Measurements from ENCODE around the gene AQP1. TPM values are rescaled to one million over a fixed set of nuclear protein-coding genes. Genes with fewer than 3 reads are reported as not detected.

The AQP1 gene
- total RNA-seq, 2 experiments from 2014 or later = not detected

DNA sequence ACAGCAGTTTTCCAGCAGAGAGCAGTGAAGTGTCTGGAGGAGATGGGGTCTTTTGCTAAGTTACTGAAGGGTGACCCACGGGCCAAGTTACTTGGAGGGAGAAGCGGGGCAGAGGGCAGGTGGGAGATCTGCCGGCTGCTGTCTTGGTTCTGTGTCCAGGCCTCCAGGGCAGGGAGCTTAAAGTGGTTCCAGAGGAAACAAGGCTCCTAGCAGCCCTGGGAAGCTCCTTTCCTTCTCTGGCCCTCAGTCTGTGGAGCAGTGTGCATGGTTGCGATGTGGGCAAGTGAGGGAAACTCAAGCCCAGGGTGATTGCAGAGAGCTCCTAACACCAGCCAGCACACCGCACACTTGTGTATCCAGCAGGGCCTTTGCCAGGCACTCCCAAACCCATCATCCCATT is 58.4 kb downstream of the AQP1 start:
- Histone ChIP-seq H3K9me2 (ENCODE audit: insufficient read depth, low read length) (no peaks in the 10 kb centered on the region), H3K9me3 (ENCODE audit: low read length) (no peaks in the 10 kb centered on the region), H3K79me2 (ENCODE audit: insufficient read depth, low read depth, low read length) (no peaks in the 10 kb centered on the region), H4K20me1 (ENCODE audit: insufficient read depth, low read length) (no peaks in the 10 kb centered on the region), H3K4me2 (ENCODE audit: low read length) (no peak overlapping the region), H3K27ac (ENCODE audit: low read depth, low read length, poor library complexity, severe bottlenecking) (no peak overlapping the region), H3K4me3 (ENCODE audit: low read depth, low read length, poor library complexity, severe bottlenecking) (no peak overlapping the region), H2AFZ (ENCODE audit: low read length) (no peak overlapping the region), H3K36me3 (ENCODE audit: insufficient read depth, low read length) (no peaks in the 10 kb centered on the region), H3K4me1 (ENCODE audit: insufficient read depth, low read length, poor library complexity, severe bottlenecking) (peaks cover 45% of the 10 kb centered on the region)
- ChIA-PET POLR2A (interaction anchor here (0.6 kb wide), 1 partner anchor 630 kb away, joined by 4 read pairs; no protein-coding TSS in a partner anchor), CTCF (ENCODE audit: unreplicated experiment) (interaction anchor here (0.9 to 1.1 kb wide), 2 partner anchors 14 to 103 kb away, joined by 3 read pairs; no protein-coding TSS in a partner anchor)
- intact Hi-C loops (cut with micrococcal nuclease; ENCODE audit: unreplicated experiment) = no loop called here
- no TSS peak for BruUV-seq (replicated peaks)
- TF ChIP-seq CTCF (conservative IDR thresholded peaks at IDR 0.05; ENCODE audit: low read length) = no peak
- no peak for TF ChIP-seq EZH2phosphoT487 (IDR thresholded peaks at IDR 0.05; ENCODE audit: borderline replicate concordance, low read depth, low read length)
- no peak for DNase-seq (ENCODE audit: low spot score)

- H3K79me2 ChIP-seq (ENCODE audit: insufficient read depth, low read depth, low read length) = no peaks in the 10 kb centered on the region
- H3K9me2 ChIP-seq (ENCODE audit: insufficient read depth, low read length) = no peaks in the 10 kb centered on the region
- H3K9me3 ChIP-seq (ENCODE audit: low read length) = no peaks in the 10 kb centered on the region
- no TSS peak for BruUV-seq (replicated peaks)
- TF ChIP-seq CTCF (conservative IDR thresholded peaks at IDR 0.05; ENCODE audit: low read length) (no peak), EZH2phosphoT487 (IDR thresholded peaks at IDR 0.05; ENCODE audit: borderline replicate concordance, low read depth, low read length) (no peak)
- DNase-seq (ENCODE audit: low spot score) = peak; percentile 24
- no peaks in the 10 kb centered on the region for H3K36me3 ChIP-seq (ENCODE audit: insufficient read depth, low read length)
- H2AFZ ChIP-seq (ENCODE audit: low read length) = no peak overlapping the region
- no peak overlapping the region for H3K4me2 ChIP-seq (ENCODE audit: low read length)
- no peak overlapping the region for H3K4me3 ChIP-seq (ENCODE audit: low read depth, low read length, poor library complexity, severe bottlenecking)
- peaks cover 49% of the 10 kb centered on the region for H3K4me1 ChIP-seq (ENCODE audit: insufficient read depth, low read length, poor library complexity, severe bottlenecking)
- no peak overlapping the region for H3K27ac ChIP-seq (ENCODE audit: low read depth, low read length, poor library complexity, severe bottlenecking)
- intact Hi-C loops (cut with micrococcal nuclease; ENCODE audit: unreplicated experiment) = no loop called here
- POLR2A ChIA-PET = interaction anchor here (0.6 to 0.7 kb wide), 2 partner anchors 12 to 629 kb away, joined by 3 to 4 read pairs; no protein-coding TSS in a partner anchor
- no peaks in the 10 kb centered on the region for H4K20me1 ChIP-seq (ENCODE audit: insufficient read depth, low read length)
- CTCF ChIA-PET (ENCODE audit: unreplicated experiment) = interaction anchor here (0.9 to 1.1 kb wide), 2 partner anchors 13 to 103 kb away, joined by 3 read pairs; no protein-coding TSS in a partner anchor
These were observed 59.0 kb downstream of the AQP1 start for GRCh38 chr7:30970594-30971094.

- intact Hi-C loops (cut with micrococcal nuclease; ENCODE audit: unreplicated experiment) = no loop called here
- ChIA-PET CTCF (ENCODE audit: unreplicated experiment) (interaction anchor here (1.6 kb wide), 1 partner anchor 33 kb away, joined by 3 read pairs; no protein-coding TSS in a partner anchor), POLR2A (interaction anchor here (0.6 to 0.7 kb wide), 2 partner anchors 11 to 13 kb away, joined by 3 to 7 read pairs; no protein-coding TSS in a partner anchor)
- no peak overlapping the region for H3K27ac ChIP-seq (ENCODE audit: low read depth, low read length, poor library complexity, severe bottlenecking)
- no peaks in the 10 kb centered on the region for H3K79me2 ChIP-seq (ENCODE audit: insufficient read depth, low read depth, low read length)
- H4K20me1 ChIP-seq (ENCODE audit: insufficient read depth, low read length) = no peaks in the 10 kb centered on the region
- DNase-seq (ENCODE audit: low spot score) = no peak
- H3K4me3 ChIP-seq (ENCODE audit: low read depth, low read length, poor library complexity, severe bottlenecking) = no peak overlapping the region
- no peak for TF ChIP-seq EZH2phosphoT487 (IDR thresholded peaks at IDR 0.05; ENCODE audit: borderline replicate concordance, low read depth, low read length)
- TF ChIP-seq CTCF (conservative IDR thresholded peaks at IDR 0.05; ENCODE audit: low read length) = no peak
- no peaks in the 10 kb centered on the region for H3K9me3 ChIP-seq (ENCODE audit: low read length)
- no peaks in the 10 kb centered on the region for H3K36me3 ChIP-seq (ENCODE audit: insufficient read depth, low read length)
- no peaks in the 10 kb centered on the region for H3K9me2 ChIP-seq (ENCODE audit: insufficient read depth, low read length)
- peaks cover 49% of the 10 kb centered on the region for H3K4me1 ChIP-seq (ENCODE audit: insufficient read depth, low read length, poor library complexity, severe bottlenecking)
- H3K4me2 ChIP-seq (ENCODE audit: low read length) = no peak overlapping the region
- H2AFZ ChIP-seq (ENCODE audit: low read length) = no peak overlapping the region
- no TSS peak for BruUV-seq (replicated peaks)
These were observed 59.8 kb downstream of the AQP1 start for GRCh38 chr7:30971440-30971839.

Data from OCI-LY7 (cell line).